PFSK-1 (cell line): Measurements from ENCODE around the gene ZDHHC5.

Source experiments
- FOXP2 ChIP-seq: optimal IDR thresholded peaks from 2 replicates; pipeline ENCODE3; 2011; ENCODE audit warnings: borderline replicate concordance, control low read depth, inconsistent platforms; ENCODE audit not compliant: insufficient read depth; ENCODE audit errors: extremely low read length, extremely low read depth
- POLR2AphosphoS5 ChIP-seq: IDR thresholded peaks from 2 replicates; pipeline ENCODE4 v1.6.1; 2012; ENCODE audit warnings: low read depth, mild to moderate bottlenecking, control low read depth, low read length, moderate library complexity
- SIN3A ChIP-seq: IDR thresholded peaks from 2 replicates; pipeline ENCODE4 v1.6.1; 2012; ENCODE audit warnings: mild to moderate bottlenecking, low read length, moderate library complexity, borderline replicate concordance; ENCODE audit not compliant: insufficient read depth
- TAF1 ChIP-seq: IDR thresholded peaks from 2 replicates; pipeline ENCODE4 v1.6.1; 2012; ENCODE audit warnings: low read length, control low read depth, borderline replicate concordance; ENCODE audit not compliant: insufficient read depth
- TF ChIP-seq, protein P1 (sequence below), 2 experiments: IDR thresholded peaks; 2 replicates each; pipeline versions ENCODE4 v1.6.1 to v1.8.0; 2011 to 2012; ENCODE audit warnings: low read depth in 2 of 2, low read length in 2 of 2, control low read depth in 1 of 2, inconsistent platforms in 1 of 2, mild to moderate bottlenecking in 1 of 2, moderate library complexity in 1 of 2; ENCODE audit not compliant: insufficient read depth in 1 of 2

ZDHHC5 gene

DNA sequence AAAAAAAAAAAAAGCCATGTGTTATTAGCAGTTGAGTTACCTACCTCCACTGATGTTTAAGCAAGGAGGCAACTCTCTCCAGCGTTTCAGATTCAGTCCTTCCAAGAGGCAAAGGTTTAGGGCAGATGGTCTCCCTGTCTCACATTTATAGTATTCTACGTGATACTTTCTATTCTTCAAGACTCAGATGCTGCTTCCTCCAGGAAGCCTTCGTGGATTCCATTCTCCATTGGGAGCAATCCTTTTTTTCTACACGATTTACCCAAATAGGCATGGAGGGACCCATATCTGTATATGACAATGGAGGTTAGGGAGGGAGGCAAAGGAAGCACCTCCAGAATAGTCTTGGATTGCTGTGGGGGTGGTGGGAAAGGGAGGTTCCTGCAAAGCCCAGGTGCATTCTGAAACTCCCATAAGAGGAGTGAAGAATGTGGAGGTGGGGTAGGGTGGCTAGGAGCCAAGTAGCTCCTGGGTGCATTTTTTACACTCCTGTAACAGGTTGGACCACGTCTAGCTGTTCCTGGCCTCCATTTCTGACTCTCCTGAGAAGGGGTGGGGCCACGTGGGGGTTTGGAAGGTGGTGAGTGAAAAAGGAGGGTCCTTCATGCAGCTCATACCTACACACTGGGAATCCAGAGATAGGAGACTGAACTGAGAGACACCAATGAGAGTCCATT is 34.4 kb upstream of the ZDHHC5 start:
- TF ChIP-seq POLR2AphosphoS5 (no peak), TAF1 (no peak), FOXP2 (no peak), SIN3A (no peak)
- TF ChIP-seq, protein P1, sequence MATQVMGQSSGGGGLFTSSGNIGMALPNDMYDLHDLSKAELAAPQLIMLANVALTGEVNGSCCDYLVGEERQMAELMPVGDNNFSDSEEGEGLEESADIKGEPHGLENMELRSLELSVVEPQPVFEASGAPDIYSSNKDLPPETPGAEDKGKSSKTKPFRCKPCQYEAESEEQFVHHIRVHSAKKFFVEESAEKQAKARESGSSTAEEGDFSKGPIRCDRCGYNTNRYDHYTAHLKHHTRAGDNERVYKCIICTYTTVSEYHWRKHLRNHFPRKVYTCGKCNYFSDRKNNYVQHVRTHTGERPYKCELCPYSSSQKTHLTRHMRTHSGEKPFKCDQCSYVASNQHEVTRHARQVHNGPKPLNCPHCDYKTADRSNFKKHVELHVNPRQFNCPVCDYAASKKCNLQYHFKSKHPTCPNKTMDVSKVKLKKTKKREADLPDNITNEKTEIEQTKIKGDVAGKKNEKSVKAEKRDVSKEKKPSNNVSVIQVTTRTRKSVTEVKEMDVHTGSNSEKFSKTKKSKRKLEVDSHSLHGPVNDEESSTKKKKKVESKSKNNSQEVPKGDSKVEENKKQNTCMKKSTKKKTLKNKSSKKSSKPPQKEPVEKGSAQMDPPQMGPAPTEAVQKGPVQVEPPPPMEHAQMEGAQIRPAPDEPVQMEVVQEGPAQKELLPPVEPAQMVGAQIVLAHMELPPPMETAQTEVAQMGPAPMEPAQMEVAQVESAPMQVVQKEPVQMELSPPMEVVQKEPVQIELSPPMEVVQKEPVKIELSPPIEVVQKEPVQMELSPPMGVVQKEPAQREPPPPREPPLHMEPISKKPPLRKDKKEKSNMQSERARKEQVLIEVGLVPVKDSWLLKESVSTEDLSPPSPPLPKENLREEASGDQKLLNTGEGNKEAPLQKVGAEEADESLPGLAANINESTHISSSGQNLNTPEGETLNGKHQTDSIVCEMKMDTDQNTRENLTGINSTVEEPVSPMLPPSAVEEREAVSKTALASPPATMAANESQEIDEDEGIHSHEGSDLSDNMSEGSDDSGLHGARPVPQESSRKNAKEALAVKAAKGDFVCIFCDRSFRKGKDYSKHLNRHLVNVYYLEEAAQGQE (IDR thresholded peaks at IDR 0.05; ENCODE audit: insufficient read depth in 1 of 2, low read depth in 2 of 2, low read length in 2 of 2) = no peak

DNA sequence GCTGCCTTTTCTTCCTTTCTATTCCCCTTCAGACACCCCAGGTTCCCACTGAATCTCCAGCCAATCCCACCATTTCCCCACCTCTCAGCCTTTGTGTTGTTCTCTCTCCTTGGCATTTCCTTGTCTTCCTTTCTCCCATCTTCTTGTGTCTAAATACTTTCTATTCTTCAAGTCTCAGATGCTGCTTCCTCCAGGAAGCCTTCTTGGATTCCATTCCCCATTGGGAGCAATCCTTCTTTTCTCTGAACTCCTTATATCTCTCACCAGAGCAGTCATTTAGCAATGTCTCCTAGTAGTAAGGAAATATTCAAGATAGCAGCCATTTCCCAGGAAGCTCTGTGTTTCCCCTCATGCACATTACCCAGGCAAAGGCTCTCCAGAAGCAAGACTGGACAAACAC is 33.6 kb upstream of the ZDHHC5 start:
- no peak for TF ChIP-seq SIN3A
- no peak for TF ChIP-seq POLR2AphosphoS5
- TF ChIP-seq TAF1 = no peak
- TF ChIP-seq, protein P1 (IDR thresholded peaks at IDR 0.05; ENCODE audit: insufficient read depth in 1 of 2, low read depth in 2 of 2, low read length in 2 of 2) = no peak
- no peak for TF ChIP-seq FOXP2

DNA sequence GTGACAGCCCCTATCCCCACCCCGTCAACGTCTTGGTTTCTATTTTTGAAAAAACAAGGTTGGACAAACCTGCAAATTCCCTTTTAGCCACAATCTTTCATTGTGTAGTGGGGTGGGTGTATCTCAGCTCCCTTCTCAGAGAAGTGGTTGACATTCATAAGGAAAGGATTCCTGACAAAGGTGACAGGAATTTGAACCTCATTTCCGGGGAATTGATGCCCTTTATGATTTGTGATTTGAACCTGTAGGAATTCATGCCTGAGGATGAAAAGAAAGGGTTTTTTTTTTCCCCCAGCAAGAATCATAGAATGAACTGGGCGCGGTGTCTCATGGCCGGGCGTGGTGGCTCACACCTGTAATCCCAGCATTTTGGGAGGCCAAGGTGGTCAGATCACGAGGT is 32.7 kb upstream of the ZDHHC5 start:
- no peak for TF ChIP-seq SIN3A

DNA sequence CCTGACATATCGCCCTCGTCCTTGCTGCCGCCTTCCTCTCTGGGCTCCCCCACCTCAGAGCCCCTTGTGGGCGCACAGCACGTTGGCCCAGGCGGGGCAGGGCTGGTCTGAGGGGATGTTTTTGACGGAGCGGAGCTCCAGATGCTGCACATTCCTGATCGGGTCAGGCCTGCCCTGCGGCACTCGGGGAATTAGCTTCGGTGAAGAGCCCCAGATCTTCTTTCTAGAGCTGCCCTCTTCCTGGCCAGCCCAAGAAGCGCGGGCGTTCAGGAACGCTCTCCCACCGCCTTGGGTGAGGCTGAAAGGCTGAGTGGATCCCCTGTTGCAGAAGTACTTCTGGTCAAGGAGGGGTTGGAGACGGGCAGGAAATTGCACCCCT is 30.3 kb upstream of the ZDHHC5 start:
- no peak for TF ChIP-seq TAF1
- no peak for TF ChIP-seq POLR2AphosphoS5
- TF ChIP-seq, protein P1 (IDR thresholded peaks at IDR 0.05; ENCODE audit: insufficient read depth in 1 of 2, low read depth in 2 of 2, low read length in 2 of 2) = no peak
- TF ChIP-seq FOXP2 = no peak
- no peak for TF ChIP-seq SIN3A

DNA sequence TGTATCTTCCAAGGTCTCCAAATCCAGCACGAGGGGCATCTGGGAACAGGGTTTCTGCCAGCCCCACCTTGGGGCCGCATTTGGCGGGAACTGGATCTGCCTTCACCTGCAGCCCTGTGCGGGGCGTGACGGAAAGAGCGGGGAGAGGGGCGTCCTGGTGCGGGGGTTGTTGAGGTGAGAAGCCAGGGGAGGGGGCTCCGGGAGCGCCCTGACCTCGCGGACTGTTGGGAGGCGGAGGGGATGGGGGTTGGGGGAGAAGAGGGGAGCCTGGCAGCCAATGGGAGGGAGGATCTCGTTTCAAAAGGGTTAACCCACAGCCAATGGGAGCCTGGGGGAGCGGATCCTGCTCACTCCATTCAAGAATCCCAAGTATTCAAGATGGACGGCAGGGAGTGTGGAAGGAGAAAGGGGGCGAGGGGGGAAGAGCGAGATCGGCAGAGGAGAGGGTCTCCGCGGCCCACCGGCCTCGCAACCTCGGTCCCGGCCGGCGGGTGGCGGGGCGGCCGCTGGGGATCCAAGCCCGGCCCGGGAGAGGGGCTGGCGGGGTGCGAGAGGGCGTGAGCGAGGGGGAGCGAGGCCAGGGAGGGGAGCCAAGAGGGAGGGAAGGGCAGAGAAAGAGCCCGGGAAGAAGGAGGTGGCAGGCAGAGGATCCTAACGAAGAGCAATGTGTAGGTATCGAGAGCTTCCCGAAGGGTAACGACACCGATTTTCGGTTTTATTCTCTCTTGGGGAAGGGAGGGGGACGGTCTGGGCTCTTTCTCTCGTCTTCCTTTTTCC is 29.7 kb upstream of the ZDHHC5 start:
- TF ChIP-seq POLR2AphosphoS5 = peak; percentile 90
- TF ChIP-seq FOXP2 = no peak
- TF ChIP-seq, protein P1 (IDR thresholded peaks at IDR 0.05; ENCODE audit: insufficient read depth in 1 of 2, low read depth in 2 of 2, low read length in 2 of 2) = 0 out of 4 replicates have a peak, but pooled peaks of 1 of the 2 experiments have one; percentile 8
- peak; percentile 64; the same call in 1 of the 2 replicates for TF ChIP-seq TAF1
- no peak for TF ChIP-seq SIN3A
